ENCODE data around the gene KRTAP5-3.

The KRTAP5-3 gene

DNA sequence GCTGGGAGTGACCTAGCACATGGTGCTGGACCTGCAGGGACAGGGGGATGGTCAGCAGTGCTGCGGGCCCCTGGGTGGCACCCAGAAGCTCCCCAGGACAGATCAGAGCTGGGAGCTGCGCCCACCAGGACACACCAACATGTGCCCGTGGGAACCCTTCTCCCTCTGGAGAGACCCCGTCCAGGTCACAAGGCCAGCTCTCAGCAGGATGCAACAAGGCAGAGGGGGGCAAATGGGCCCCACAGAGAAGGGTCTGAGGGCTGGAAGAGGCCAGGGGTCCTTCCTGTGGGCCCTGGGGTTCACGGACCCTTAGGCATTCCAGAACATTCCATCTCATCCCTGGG lies 42.4 kb downstream of the KRTAP5-3 start:
- TF ChIP-seq RAD21 (IDR thresholded peaks at IDR 0.05; ENCODE audit: low read depth), result no peak
- no peak for TF ChIP-seq CEBPB (IDR thresholded peaks at IDR 0.05)
- no peak for TF ChIP-seq USF1 (IDR thresholded peaks at IDR 0.05)
- TF ChIP-seq, protein P1, sequence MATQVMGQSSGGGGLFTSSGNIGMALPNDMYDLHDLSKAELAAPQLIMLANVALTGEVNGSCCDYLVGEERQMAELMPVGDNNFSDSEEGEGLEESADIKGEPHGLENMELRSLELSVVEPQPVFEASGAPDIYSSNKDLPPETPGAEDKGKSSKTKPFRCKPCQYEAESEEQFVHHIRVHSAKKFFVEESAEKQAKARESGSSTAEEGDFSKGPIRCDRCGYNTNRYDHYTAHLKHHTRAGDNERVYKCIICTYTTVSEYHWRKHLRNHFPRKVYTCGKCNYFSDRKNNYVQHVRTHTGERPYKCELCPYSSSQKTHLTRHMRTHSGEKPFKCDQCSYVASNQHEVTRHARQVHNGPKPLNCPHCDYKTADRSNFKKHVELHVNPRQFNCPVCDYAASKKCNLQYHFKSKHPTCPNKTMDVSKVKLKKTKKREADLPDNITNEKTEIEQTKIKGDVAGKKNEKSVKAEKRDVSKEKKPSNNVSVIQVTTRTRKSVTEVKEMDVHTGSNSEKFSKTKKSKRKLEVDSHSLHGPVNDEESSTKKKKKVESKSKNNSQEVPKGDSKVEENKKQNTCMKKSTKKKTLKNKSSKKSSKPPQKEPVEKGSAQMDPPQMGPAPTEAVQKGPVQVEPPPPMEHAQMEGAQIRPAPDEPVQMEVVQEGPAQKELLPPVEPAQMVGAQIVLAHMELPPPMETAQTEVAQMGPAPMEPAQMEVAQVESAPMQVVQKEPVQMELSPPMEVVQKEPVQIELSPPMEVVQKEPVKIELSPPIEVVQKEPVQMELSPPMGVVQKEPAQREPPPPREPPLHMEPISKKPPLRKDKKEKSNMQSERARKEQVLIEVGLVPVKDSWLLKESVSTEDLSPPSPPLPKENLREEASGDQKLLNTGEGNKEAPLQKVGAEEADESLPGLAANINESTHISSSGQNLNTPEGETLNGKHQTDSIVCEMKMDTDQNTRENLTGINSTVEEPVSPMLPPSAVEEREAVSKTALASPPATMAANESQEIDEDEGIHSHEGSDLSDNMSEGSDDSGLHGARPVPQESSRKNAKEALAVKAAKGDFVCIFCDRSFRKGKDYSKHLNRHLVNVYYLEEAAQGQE (IDR thresholded peaks at IDR 0.05; ENCODE audit: low read depth), result no peak
- TF ChIP-seq TCF12 (IDR thresholded peaks at IDR 0.05; ENCODE audit: low read depth), result no peak
- no peak for TF ChIP-seq CREB1 (IDR thresholded peaks at IDR 0.05; ENCODE audit: low read depth)
- TF ChIP-seq YY1 (IDR thresholded peaks at IDR 0.05; ENCODE audit: low read depth), result no peak
- no peak for TF ChIP-seq NFIC (IDR thresholded peaks at IDR 0.05)
- no peak for TF ChIP-seq FOXM1 (IDR thresholded peaks at IDR 0.05; ENCODE audit: borderline replicate concordance, low read depth)
- TF ChIP-seq EGR1 (IDR thresholded peaks at IDR 0.05), result no peak
- no peak for TF ChIP-seq EP300 (IDR thresholded peaks at IDR 0.05; ENCODE audit: borderline replicate concordance)
- TF ChIP-seq MAX (IDR thresholded peaks at IDR 0.05), result no peak
- TF ChIP-seq TEAD4 (IDR thresholded peaks at IDR 0.05), result no peak
- TF ChIP-seq TAF1 (IDR thresholded peaks at IDR 0.05; ENCODE audit: low read depth), result no peak
- no peak for TF ChIP-seq ZBTB7A (IDR thresholded peaks at IDR 0.05; ENCODE audit: low read depth)

GRCh38 chr11:1565173-1565903 lies 42.9 kb downstream of the KRTAP5-3 start:
- TF ChIP-seq ZBTB7A (IDR thresholded peaks at IDR 0.05; ENCODE audit: low read depth) (no peak), NFIC (IDR thresholded peaks at IDR 0.05) (no peak), USF1 (IDR thresholded peaks at IDR 0.05) (no peak), YY1 (IDR thresholded peaks at IDR 0.05; ENCODE audit: low read depth) (no peak), TCF12 (IDR thresholded peaks at IDR 0.05; ENCODE audit: low read depth) (no peak), EGR1 (IDR thresholded peaks at IDR 0.05) (no peak), CREB1 (IDR thresholded peaks at IDR 0.05; ENCODE audit: low read depth) (no peak), MAX (IDR thresholded peaks at IDR 0.05) (no peak), TAF1 (IDR thresholded peaks at IDR 0.05; ENCODE audit: low read depth) (no peak), RAD21 (IDR thresholded peaks at IDR 0.05; ENCODE audit: low read depth) (no peak)
- TF ChIP-seq, protein P1 (IDR thresholded peaks at IDR 0.05; ENCODE audit: low read depth), result no peak

- TF ChIP-seq NFIC (IDR thresholded peaks at IDR 0.05) (peak; percentile 46), EGR1 (IDR thresholded peaks at IDR 0.05) (no peak), EP300 (IDR thresholded peaks at IDR 0.05; ENCODE audit: borderline replicate concordance) (no peak), TAF1 (IDR thresholded peaks at IDR 0.05; ENCODE audit: low read depth) (no peak), TCF12 (IDR thresholded peaks at IDR 0.05; ENCODE audit: low read depth) (0 out of 2 replicates have a peak, but pooled peaks have one; percentile 35)
These were observed 43.6 kb downstream of the KRTAP5-3 start for GRCh38 chr11:1564535-1565172.

GRCh38 chr11:1563697-1564534 lies 44.3 kb downstream of the KRTAP5-3 start:
- TF ChIP-seq EGR1 (IDR thresholded peaks at IDR 0.05) (no peak), TAF1 (IDR thresholded peaks at IDR 0.05; ENCODE audit: low read depth) (no peak), MAX (IDR thresholded peaks at IDR 0.05) (no peak), TCF12 (IDR thresholded peaks at IDR 0.05; ENCODE audit: low read depth) (no peak), CREB1 (IDR thresholded peaks at IDR 0.05; ENCODE audit: low read depth) (no peak)

- TF ChIP-seq MAX (IDR thresholded peaks at IDR 0.05), result no peak
- TF ChIP-seq RAD21 (IDR thresholded peaks at IDR 0.05; ENCODE audit: low read depth), result no peak
These were observed 45.1 kb downstream of the KRTAP5-3 start for GRCh38 chr11:1563149-1563638.
